ENCODE results near the gene ARF5.
"Not testable (repeated sequence)": the region's sequence is repeated elsewhere in the genome, so short reads cannot be mapped to it uniquely, and the experiment has no call there.

ARF5 gene

GRCh38 chr7:127556404-127556803 is 31.8 kb upstream of the ARF5 start:
- H3K4me3 ChIP-seq: no peak overlapping the region
- TF ChIP-seq, protein P1, sequence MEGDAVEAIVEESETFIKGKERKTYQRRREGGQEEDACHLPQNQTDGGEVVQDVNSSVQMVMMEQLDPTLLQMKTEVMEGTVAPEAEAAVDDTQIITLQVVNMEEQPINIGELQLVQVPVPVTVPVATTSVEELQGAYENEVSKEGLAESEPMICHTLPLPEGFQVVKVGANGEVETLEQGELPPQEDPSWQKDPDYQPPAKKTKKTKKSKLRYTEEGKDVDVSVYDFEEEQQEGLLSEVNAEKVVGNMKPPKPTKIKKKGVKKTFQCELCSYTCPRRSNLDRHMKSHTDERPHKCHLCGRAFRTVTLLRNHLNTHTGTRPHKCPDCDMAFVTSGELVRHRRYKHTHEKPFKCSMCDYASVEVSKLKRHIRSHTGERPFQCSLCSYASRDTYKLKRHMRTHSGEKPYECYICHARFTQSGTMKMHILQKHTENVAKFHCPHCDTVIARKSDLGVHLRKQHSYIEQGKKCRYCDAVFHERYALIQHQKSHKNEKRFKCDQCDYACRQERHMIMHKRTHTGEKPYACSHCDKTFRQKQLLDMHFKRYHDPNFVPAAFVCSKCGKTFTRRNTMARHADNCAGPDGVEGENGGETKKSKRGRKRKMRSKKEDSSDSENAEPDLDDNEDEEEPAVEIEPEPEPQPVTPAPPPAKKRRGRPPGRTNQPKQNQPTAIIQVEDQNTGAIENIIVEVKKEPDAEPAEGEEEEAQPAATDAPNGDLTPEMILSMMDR (IDR thresholded peaks at IDR 0.05): no peak
- no peak for DNase-seq (ENCODE audit: low spot score)
- H3K27ac ChIP-seq: no peak overlapping the region

DNA sequence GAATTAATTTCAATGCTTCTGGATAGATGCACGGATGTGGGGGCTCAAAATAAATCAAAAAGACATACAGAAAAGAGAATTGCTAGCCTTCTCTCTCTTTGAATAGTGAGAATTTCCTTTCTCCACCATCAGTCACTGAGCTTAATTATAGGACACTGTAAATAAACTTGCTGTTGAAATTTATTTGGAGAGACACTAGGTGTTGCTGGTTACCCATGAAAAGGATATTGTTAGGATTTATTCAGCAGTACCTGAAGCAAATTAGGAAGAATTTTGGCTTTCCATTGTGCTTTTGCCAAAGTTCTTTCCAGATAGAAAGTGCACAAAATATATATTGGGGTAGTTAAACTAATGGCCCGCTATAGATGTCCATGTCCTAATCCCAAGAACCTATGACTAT is 30.4 kb upstream of the ARF5 start:
- Histone ChIP-seq H3K4me3 (no peak overlapping the region), H3K27ac (no peak overlapping the region)
- DNase-seq (ENCODE audit: low spot score): no peak
- TF ChIP-seq, protein P1 (IDR thresholded peaks at IDR 0.05): no peak

- DNase-seq (ENCODE audit: low spot score): no peak
- no peak overlapping the region for H3K4me3 ChIP-seq
- no peak overlapping the region for H3K27ac ChIP-seq
- TF ChIP-seq, protein P1 (IDR thresholded peaks at IDR 0.05): no peak
These were observed 22.0 kb upstream of the ARF5 start for GRCh38 chr7:127566242-127566641.

DNA sequence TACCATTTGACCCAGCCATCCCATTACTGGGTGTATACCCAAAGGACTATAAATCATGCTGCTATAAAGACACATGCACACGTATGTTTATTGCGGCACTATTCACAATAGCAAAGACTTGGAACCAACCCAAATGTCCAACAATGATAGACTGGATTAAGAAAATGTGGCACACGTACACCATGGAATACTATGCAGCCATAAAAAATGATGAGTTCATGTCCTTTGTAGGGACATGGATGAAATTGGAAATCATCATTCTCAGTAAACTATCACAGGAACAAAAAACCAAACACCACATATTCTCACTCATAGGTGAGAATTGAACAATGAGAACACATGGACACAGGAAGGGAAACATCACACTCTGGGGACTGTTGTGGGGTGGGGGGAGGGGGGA is 20.2 kb upstream of the ARF5 start:
- not testable (repeated sequence) for DNase-seq (ENCODE audit: low spot score); H3K4me3 ChIP-seq; H3K27ac ChIP-seq

GRCh38 chr7:127571741-127572505 is 16.3 kb upstream of the ARF5 start:
- H3K4me3 ChIP-seq: no peak overlapping the region
- TF ChIP-seq, protein P1 (IDR thresholded peaks at IDR 0.05): no peak
- no peak for DNase-seq (ENCODE audit: low spot score)
- no peak overlapping the region for H3K27ac ChIP-seq

GRCh38 chr7:127578036-127578684 is 10.1 kb upstream of the ARF5 start:
- H3K4me3 ChIP-seq: no peak overlapping the region
- no peak overlapping the region for H3K27ac ChIP-seq
- no peak for DNase-seq (ENCODE audit: low spot score)
- TF ChIP-seq, protein P1 (IDR thresholded peaks at IDR 0.05): no peak

DNA sequence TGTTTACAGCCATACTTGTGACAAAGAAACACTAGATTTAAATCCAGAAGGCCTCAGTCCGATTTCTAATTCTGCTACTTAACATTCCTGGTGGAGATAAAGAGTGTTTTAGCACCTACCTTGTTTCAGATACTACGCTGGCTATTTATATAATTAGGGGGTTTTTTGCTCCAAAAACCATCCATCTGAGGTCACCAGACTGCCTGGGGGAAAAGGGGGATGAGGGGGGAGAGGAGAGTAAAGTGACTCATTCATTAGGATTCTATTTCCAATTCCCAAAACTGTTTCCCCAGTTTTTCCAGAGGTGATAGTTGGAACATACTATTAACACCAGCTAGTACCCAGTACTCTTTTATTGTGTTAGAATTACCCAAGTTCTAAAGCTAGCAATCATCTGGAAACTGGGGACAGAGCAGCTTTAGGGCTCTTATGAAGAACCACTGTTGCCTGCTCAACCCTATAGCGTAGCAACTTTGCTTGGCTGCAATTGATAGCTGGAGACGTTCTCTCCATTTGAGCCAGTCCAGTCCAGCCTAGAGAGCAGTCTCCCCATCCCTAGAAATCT is 9.4 kb upstream of the ARF5 start:
- TF ChIP-seq, protein P1 (IDR thresholded peaks at IDR 0.05): no peak
- Histone ChIP-seq H3K4me3 (no peak overlapping the region), H3K27ac (no peak overlapping the region)
- DNase-seq (ENCODE audit: low spot score): no peak
